CD4-positive, CD25-positive, alpha-beta regulatory T cell (primary cell): ENCODE data around the gene UBASH3B. TPM values are rescaled to one million over a fixed set of nuclear protein-coding genes. Genes with fewer than 3 reads are reported as not detected.

ENCODE experiments used
- ATAC-seq, 2 donors: fragments of 150-1000 bp; cut with Tn5 transposase; one replicate each; pipeline ENCODE4 v1.10.0; 2021; ENCODE audit warnings: low read depth in 2 of 2, moderate number of reproducible peaks in 2 of 2, moderate library complexity in 1 of 2
- DNase-seq, 3 donors: peaks; one replicate each; pipeline versions ENCODE4 v3.0.0 to v3.0.0-alpha.2; 2012 to 2022; ENCODE audit warnings: mixed read lengths in 1 of 3
- H3K27ac ChIP-seq: one replicate; pipeline ENCODE4 v1.7.0; 2013; ENCODE audit warnings: mild to moderate bottlenecking, low read length; ENCODE audit not compliant: insufficient read depth, poor library complexity, severe bottlenecking
- H3K27me3 ChIP-seq: one replicate; pipeline ENCODE4 v1.7.0; 2013; ENCODE audit warnings: low read length; ENCODE audit not compliant: control insufficient read depth, insufficient read depth
- H3K36me3 ChIP-seq: one replicate; pipeline ENCODE4 v1.7.0; 2013; ENCODE audit warnings: mild to moderate bottlenecking, low read length, moderate library complexity; ENCODE audit not compliant: control insufficient read depth, insufficient read depth
- H3K4me1 ChIP-seq: 2 replicates; pipeline ENCODE4 v1.7.0; 2013; ENCODE audit warnings: mild to moderate bottlenecking, low read length; ENCODE audit not compliant: insufficient read depth, control insufficient read depth, poor library complexity, severe bottlenecking
- H3K4me3 ChIP-seq: one replicate; pipeline ENCODE4 v1.7.0; 2013; ENCODE audit warnings: low read depth, mild to moderate bottlenecking, low read length, moderate library complexity
- H3K9me3 ChIP-seq, 2 experiments: 1 replicate in 1 of 2; 2 replicates in 1 of 2; pipeline ENCODE4 v1.7.0; 2013; ENCODE audit warnings: low read length in 2 of 2, mild to moderate bottlenecking in 1 of 2, moderate library complexity in 1 of 2; ENCODE audit not compliant: control insufficient read depth in 2 of 2
- H3K27ac Mint-ChIP-seq, 3 donors: one replicate each; pipeline ENCODE4 v1.8.0; 2020 to 2022; ENCODE audit warnings: mild to moderate bottlenecking in 3 of 3, mixed read lengths in 3 of 3, moderate library complexity in 2 of 3
- H3K27me3 Mint-ChIP-seq: one replicate; pipeline ENCODE4 v1.8.0; 2022; ENCODE audit warnings: mild to moderate bottlenecking, mixed read lengths
- H3K36me3 Mint-ChIP-seq: one replicate; pipeline ENCODE4 v1.8.0; 2020; ENCODE audit warnings: mixed read lengths
- H3K4me1 Mint-ChIP-seq, 4 donors: one replicate each; pipeline ENCODE4 v1.8.0; 2020 to 2022; ENCODE audit warnings: mixed read lengths in 4 of 4, mild to moderate bottlenecking in 1 of 4
- H3K4me3 Mint-ChIP-seq, 4 donors: one replicate each; pipeline ENCODE4 v1.8.0; 2020 to 2022; ENCODE audit warnings: mild to moderate bottlenecking in 4 of 4, mixed read lengths in 4 of 4, moderate library complexity in 3 of 4
- H3K9me3 Mint-ChIP-seq, 7 donors: one replicate each; pipeline ENCODE4 v1.8.0; 2020 to 2022; ENCODE audit warnings: mixed read lengths in 7 of 7, mild to moderate bottlenecking in 3 of 7, moderate library complexity in 2 of 7
- polyA plus RNA-seq, 4 donors: library from polyadenylated mRNA; unstranded; fragments of 300-500 nt; fragmentation: Illumina TruSeq; gene quantifications; one replicate each; pipeline ENCODE4 v1.2.3, GENCODE V29; 2021
- total RNA-seq: library from RNA; stranded (reverse); gene quantifications from one replicate; pipeline ENCODE4 v1.2.3, GENCODE V29; 2022

Gene UBASH3B
- total and polyA plus RNA-seq, 5 donors from 2014 or later = 14.2 to 57.6 (median 19.1) TPM

DNA sequence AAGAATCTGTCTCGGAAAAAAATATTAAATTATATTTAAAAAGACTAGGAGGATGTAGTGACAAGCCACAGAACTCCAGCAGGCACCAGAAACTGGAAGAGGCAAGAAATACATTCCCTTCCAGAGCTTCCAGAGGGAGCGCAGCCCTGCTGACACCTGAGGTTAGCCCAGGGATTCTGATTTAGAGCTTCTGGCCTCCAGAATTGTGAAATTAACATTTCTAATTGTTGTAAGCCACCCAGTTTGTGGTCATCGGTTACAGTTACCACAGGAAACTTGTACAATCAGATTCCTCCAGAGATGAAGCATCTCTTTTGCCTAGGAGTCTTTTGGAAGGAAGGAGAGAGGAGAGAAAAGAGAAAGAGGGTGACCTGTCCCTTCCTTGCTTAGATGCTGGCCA is 6.4 kb upstream of the UBASH3B start:
- Histone ChIP-seq H3K4me3 (no peak overlapping the region), H3K4me1 (no peaks in the 10 kb centered on the region), H3K9me3 (no peaks in the 10 kb centered on the region), H3K36me3 (no peaks in the 10 kb centered on the region), H3K27me3 (no peaks in the 10 kb centered on the region), H3K27ac (no peak overlapping the region)
- H3K36me3 Mint-ChIP-seq = no peaks in the 10 kb centered on the region
- DNase-seq = no peak
- no peak for ATAC-seq
- H3K27me3 Mint-ChIP-seq = no peaks in the 10 kb centered on the region
- H3K27ac Mint-ChIP-seq = peak overlapping the region in 1 of 3 donors; percentile 77
- H3K9me3 Mint-ChIP-seq = peaks cover 0 to 2% (median 0%) of the 10 kb centered on the region in 7 donors
- H3K4me3 Mint-ChIP-seq = peak overlapping the region in 2 of 4 donors; percentile 23 to 44
- H3K4me1 Mint-ChIP-seq = peaks cover 0 to 8% (median 1%) of the 10 kb centered on the region in 4 donors

DNA sequence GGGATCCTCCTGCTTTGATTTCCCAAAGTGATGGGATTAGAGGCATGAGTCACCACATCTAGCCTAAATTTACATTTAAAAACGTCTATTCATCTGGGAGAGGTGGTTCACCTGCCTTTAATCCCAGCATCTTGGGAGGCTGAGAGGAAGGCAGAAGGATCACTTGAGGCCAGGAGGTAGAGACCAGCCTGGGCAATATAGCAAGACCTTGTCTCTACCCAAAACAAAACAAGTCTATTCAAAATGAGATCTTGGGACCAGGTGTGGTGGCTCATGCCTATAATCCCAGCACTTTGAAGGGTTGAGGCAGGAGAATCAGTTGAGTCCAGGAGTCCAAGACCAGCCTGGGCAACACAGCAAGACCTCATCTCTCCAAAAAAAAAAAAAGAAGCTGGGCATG is 4.9 kb upstream of the UBASH3B start:
- no peak overlapping the region for H3K27ac Mint-ChIP-seq
- Histone ChIP-seq H3K36me3 (no peaks in the 10 kb centered on the region), H3K27me3 (no peaks in the 10 kb centered on the region)

DNA sequence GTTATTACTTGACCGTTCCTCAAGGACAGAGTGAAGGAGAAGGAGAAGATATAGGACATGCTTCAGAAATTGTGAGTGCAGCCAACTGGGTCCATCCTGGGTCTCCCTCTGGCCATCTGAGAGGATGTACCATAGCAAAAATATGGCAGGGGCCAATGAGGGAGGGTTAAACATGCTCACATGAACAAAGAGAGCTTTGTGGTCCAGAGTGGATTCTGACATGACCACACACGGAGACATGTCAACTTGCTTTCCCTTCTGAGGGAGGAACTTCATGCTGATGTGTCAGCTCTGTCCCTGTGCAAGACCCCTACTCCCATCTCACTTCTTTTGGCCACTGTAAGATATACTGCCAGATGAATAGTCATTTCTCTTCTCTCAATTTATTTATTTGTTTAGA is 3.0 kb upstream of the UBASH3B start:
- Mint-ChIP-seq H3K36me3 (no peaks in the 10 kb centered on the region), H3K9me3 (peaks cover 0 to 2% (median 0%) of the 10 kb centered on the region in 7 donors), H3K4me3 (peak overlapping the region in 2 of 4 donors; percentile 18 to 21), H3K4me1 (peaks cover 2 to 31% (median 15%) of the 10 kb centered on the region in 4 donors), H3K27me3 (peaks cover 4% of the 10 kb centered on the region), H3K27ac (no peak overlapping the region)
- H3K36me3 ChIP-seq = no peaks in the 10 kb centered on the region
- H3K27ac ChIP-seq = no peak overlapping the region
- no peaks in the 10 kb centered on the region for H3K9me3 ChIP-seq
- no peak for DNase-seq
- ATAC-seq = no peak
- peaks cover 20% of the 10 kb centered on the region for H3K4me1 ChIP-seq
- H3K27me3 ChIP-seq = no peaks in the 10 kb centered on the region
- H3K4me3 ChIP-seq = no peak overlapping the region

More for the DNA sequence above, 4.9 kb upstream of the UBASH3B start:
- H3K4me3 Mint-ChIP-seq = peak overlapping the region in 1 of 4 donors; percentile 44
- ATAC-seq = no peak
- H3K27me3 Mint-ChIP-seq = peaks cover 4% of the 10 kb centered on the region
- no peak for DNase-seq
- H3K27ac ChIP-seq = no peak overlapping the region
- H3K9me3 ChIP-seq = no peaks in the 10 kb centered on the region
- H3K36me3 Mint-ChIP-seq = no peaks in the 10 kb centered on the region
- H3K4me1 Mint-ChIP-seq = peaks cover 0 to 22% (median 12%) of the 10 kb centered on the region in 4 donors
- no peak overlapping the region for H3K4me3 ChIP-seq
- H3K4me1 ChIP-seq = peaks cover 11% of the 10 kb centered on the region
- peaks cover 0 to 2% (median 0%) of the 10 kb centered on the region in 7 donors for H3K9me3 Mint-ChIP-seq

DNA sequence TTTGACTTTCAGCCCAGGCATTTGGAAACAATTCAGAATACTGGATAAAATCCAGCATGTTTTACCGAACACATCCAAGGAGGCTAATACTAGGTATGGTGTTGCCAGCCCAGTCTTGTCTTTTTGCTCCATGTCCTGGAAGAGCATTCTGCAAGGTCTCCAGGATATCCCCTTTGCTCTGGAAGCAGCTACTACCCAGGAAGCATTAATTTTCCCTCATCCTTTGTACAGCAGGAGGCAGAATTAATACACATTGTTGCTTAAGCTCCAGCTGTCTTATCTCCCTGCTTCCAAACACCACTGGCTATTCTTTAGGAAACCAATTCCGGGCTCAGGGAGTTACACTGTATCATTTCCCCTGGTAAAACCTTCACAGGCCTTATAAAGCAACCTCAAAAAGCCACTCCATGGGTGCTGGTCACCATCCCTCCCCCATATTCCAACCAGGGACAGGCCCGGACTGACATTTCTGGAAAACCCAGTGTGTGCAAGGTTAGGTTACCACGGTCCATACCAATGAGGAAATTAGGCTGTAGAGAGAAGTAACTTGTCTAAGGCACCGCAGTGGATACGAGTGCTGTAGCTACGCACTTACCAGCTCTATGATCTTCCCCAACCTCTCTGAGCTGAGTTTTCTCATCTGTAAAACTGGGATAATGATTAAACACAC is 1.5 kb upstream of the UBASH3B start:
- peaks cover 5 to 45% (median 29%) of the 10 kb centered on the region in 4 donors for H3K4me1 Mint-ChIP-seq
- no peaks in the 10 kb centered on the region for H3K9me3 ChIP-seq
- H3K4me1 ChIP-seq = peaks cover 35% of the 10 kb centered on the region
- no peak overlapping the region for H3K27ac Mint-ChIP-seq
- DNase-seq (no peak), ATAC-seq (no peak)
- H3K9me3 Mint-ChIP-seq = peaks cover 0 to 2% (median 0%) of the 10 kb centered on the region in 7 donors
- H3K27ac ChIP-seq = no peak overlapping the region
- H3K36me3 ChIP-seq = no peaks in the 10 kb centered on the region
- no peaks in the 10 kb centered on the region for H3K36me3 Mint-ChIP-seq
- H3K4me3 ChIP-seq = no peak overlapping the region
- H3K4me3 Mint-ChIP-seq = peak overlapping the region; percentile 97 to 99 (median 98)
- peaks cover 4% of the 10 kb centered on the region for H3K27me3 Mint-ChIP-seq
- H3K27me3 ChIP-seq = no peaks in the 10 kb centered on the region

DNA sequence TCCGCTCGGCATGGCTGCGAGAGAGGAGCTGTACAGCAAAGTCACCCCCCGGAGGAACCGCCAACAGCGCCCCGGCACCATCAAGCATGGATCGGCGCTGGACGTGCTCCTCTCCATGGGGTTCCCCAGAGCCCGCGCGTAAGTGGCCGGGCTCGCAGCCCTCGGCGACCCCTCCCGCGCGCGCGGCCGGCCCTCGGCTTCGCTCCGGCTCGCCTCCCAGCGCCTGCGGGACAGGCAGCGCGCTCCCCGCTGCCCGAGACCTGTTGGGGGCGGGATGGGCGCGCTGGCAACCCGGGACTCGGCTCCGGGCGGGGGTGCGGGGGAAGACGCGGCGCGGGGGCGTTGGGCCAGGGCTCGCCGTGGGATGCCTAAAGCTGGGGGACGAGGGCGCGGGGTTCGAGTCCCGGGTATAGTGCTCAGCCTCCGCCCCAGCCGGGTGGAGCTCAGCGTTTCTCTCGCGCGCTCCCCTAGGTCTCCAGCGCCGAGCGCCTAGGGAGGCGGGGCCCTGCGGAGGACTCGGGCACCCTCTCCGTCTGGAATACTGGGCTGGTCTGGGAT is 630 bp downstream of the UBASH3B start:
- no peaks in the 10 kb centered on the region for H3K36me3 Mint-ChIP-seq
- ATAC-seq = peak; percentile 50 to 56
- Histone ChIP-seq H3K27ac (peak overlapping the region; percentile 77), H3K9me3 (no peaks in the 10 kb centered on the region), H3K4me3 (peak overlapping the region; percentile 83), H3K36me3 (no peaks in the 10 kb centered on the region), H3K4me1 (peaks cover 50% of the 10 kb centered on the region), H3K27me3 (no peaks in the 10 kb centered on the region)
- peak overlapping the region; percentile 97 to 99 (median 98) for H3K4me3 Mint-ChIP-seq
- peaks cover 0 to 2% (median 0%) of the 10 kb centered on the region in 7 donors for H3K9me3 Mint-ChIP-seq
- peaks cover 5 to 64% (median 45%) of the 10 kb centered on the region in 4 donors for H3K4me1 Mint-ChIP-seq
- H3K27ac Mint-ChIP-seq = peak overlapping the region; percentile 95 to 98 (median 95)
- DNase-seq = peak; percentile 30 to 51 (median 48)
- peaks cover 4% of the 10 kb centered on the region for H3K27me3 Mint-ChIP-seq

DNA sequence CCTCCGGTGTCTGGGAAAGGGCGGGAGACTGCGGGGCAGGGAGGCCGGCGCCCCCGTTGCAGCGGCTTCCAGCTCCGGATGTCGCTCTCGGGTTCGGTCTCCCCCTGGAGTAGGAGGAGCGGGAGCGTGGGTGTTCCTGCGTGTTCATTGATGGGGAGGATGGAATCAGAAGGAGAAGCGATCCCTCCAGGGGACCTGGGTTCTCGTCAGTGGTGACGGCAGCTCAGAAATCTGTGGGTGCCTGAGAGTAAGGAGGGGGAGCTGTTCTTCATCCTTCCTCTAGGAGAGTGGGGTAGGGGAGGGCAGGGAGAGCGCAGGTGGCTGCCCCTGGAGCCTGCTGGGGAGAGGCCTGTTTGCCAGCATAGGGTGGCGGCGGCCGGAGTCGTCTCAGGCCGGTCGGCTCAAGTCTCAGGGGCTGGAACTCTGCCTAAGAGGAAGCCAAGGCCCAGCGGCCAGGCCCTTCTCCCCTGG is 1.1 kb downstream of the UBASH3B start:
- peaks cover 0 to 2% (median 0%) of the 10 kb centered on the region in 7 donors for H3K9me3 Mint-ChIP-seq
- H3K4me3 ChIP-seq = peak overlapping the region; percentile 83
- no peaks in the 10 kb centered on the region for H3K9me3 ChIP-seq
- DNase-seq (peak; percentile 14 to 50 (median 25)), ATAC-seq (peak; percentile 29 to 40)
- H3K36me3 ChIP-seq = no peaks in the 10 kb centered on the region
- peak overlapping the region; percentile 95 to 98 (median 95) for H3K27ac Mint-ChIP-seq
- H3K27me3 Mint-ChIP-seq = peaks cover 4% of the 10 kb centered on the region
- H3K27ac ChIP-seq = peak overlapping the region; percentile 77
- no peaks in the 10 kb centered on the region for H3K36me3 Mint-ChIP-seq
- H3K4me3 Mint-ChIP-seq = peak overlapping the region; percentile 96 to 99 (median 98)
- H3K27me3 ChIP-seq = no peaks in the 10 kb centered on the region
- peaks cover 54% of the 10 kb centered on the region for H3K4me1 ChIP-seq
- peaks cover 5 to 68% (median 45%) of the 10 kb centered on the region in 4 donors for H3K4me1 Mint-ChIP-seq

DNA sequence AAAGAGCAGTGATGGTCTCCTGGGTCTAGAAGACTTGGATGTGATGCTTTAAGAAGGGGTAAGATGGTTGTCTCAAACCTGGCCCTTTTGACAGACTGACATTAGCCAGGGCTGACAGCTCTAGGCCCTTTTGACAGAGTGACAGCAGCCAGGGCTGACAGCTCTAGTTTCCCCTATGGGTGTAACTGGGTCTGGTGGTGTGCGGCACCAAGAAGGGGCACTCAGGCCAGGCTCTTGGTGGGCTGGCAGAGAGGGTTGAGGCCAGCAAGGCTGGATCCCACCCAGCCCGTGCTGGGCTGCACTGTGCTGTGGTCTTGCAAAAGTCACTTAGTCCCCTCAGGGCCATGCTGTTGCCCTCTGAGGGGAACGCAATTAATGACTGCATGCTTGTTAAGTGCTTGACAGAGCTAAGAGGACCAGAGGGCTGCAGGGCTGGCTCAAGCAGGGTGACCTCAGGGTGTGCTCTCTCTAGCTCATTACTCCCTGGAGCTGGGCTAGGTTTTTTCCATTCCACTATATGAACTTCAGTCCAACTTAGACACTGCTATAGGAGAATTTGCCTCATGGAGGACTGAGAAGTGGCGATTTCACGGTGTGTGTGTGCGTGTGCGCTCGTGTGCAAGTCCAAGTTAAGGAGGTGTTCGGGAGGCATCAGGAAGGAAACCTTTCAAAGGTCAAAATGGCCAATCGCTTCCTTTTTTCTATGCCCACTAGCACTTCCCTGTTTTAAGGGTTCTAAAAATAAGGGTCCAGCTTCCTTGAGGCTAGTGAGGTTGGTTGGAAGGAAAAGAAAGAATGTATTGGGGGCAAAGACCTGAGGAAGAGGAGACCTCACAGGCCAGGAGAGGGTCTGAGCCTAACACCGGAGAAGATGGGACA is 4.4 kb downstream of the UBASH3B start:
- H3K27ac Mint-ChIP-seq = peak overlapping the region; percentile 43 to 85 (median 56)
- peaks cover 66% of the 10 kb centered on the region for H3K4me1 ChIP-seq
- peaks cover 3% of the 10 kb centered on the region for H3K36me3 Mint-ChIP-seq
- no peak overlapping the region for H3K27ac ChIP-seq
- no peak overlapping the region for H3K4me3 ChIP-seq
- no peak for DNase-seq
- H3K27me3 Mint-ChIP-seq = peaks cover 4% of the 10 kb centered on the region
- H3K9me3 ChIP-seq = no peaks in the 10 kb centered on the region
- no peaks in the 10 kb centered on the region for H3K36me3 ChIP-seq
- no peak for ATAC-seq
- H3K4me1 Mint-ChIP-seq = peaks cover 5 to 89% (median 55%) of the 10 kb centered on the region in 4 donors
- peak overlapping the region; percentile 7 to 69 (median 17) for H3K4me3 Mint-ChIP-seq
- peaks cover 0 to 2% (median 0%) of the 10 kb centered on the region in 7 donors for H3K9me3 Mint-ChIP-seq
- no peaks in the 10 kb centered on the region for H3K27me3 ChIP-seq
